Loucy (cell line): ENCODE measurements around the gene CEP170.
"Not testable (repeated sequence)": the region's sequence is repeated elsewhere in the genome, so short reads cannot be mapped to it uniquely, and the experiment has no call there.

Experiments used
- EZH2phosphoT487 ChIP-seq: fragments of 200-600 bp; IDR thresholded peaks from 2 replicates; pipeline ENCODE4 v1.6.1; 2018; ENCODE audit warnings: antibody characterized with exemption, mild to moderate bottlenecking, moderate library complexity, borderline replicate concordance
- TF ChIP-seq, protein P1 (sequence below): fragments of 200-600 bp; sonication (generic); conservative IDR thresholded peaks from 2 replicates; pipeline ENCODE4 v1.5.1; 2014; ENCODE audit warnings: mild to moderate bottlenecking, antibody characterized with exemption, low read length

DNA sequence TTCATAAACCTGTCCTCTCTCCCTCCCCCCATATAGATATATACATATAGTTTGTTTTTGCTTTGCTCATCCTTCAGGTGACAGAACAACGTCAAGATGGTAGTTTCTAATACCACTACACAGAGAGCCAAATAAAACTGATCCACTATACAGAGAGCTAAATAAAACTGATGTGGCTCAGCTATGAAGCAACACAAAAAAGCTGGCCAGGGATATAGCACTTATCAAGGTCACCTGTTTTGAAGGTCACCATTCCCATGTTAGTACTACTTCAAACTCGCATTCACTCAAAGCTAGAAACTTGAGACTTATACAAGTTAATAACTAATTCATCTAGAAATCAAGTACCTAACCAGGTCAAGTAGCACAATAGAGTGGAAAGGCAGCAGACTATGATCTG, 61.8 kb downstream of the CEP170 start:
- TF ChIP-seq, protein P1, sequence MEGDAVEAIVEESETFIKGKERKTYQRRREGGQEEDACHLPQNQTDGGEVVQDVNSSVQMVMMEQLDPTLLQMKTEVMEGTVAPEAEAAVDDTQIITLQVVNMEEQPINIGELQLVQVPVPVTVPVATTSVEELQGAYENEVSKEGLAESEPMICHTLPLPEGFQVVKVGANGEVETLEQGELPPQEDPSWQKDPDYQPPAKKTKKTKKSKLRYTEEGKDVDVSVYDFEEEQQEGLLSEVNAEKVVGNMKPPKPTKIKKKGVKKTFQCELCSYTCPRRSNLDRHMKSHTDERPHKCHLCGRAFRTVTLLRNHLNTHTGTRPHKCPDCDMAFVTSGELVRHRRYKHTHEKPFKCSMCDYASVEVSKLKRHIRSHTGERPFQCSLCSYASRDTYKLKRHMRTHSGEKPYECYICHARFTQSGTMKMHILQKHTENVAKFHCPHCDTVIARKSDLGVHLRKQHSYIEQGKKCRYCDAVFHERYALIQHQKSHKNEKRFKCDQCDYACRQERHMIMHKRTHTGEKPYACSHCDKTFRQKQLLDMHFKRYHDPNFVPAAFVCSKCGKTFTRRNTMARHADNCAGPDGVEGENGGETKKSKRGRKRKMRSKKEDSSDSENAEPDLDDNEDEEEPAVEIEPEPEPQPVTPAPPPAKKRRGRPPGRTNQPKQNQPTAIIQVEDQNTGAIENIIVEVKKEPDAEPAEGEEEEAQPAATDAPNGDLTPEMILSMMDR, result not testable (repeated sequence)
- TF ChIP-seq EZH2phosphoT487, result not testable (repeated sequence)
